PFSK-1 (cell line): ENCODE measurements around the gene CNTNAP5.

Source experiments
- FOXP2 ChIP-seq: optimal IDR thresholded peaks from 2 replicates; pipeline ENCODE3; 2011; ENCODE audit warnings: borderline replicate concordance, control low read depth, inconsistent platforms; ENCODE audit not compliant: insufficient read depth; ENCODE audit errors: extremely low read length, extremely low read depth
- POLR2AphosphoS5 ChIP-seq: IDR thresholded peaks from 2 replicates; pipeline ENCODE4 v1.6.1; 2012; ENCODE audit warnings: low read depth, mild to moderate bottlenecking, control low read depth, low read length, moderate library complexity
- SIN3A ChIP-seq: IDR thresholded peaks from 2 replicates; pipeline ENCODE4 v1.6.1; 2012; ENCODE audit warnings: mild to moderate bottlenecking, low read length, moderate library complexity, borderline replicate concordance; ENCODE audit not compliant: insufficient read depth
- TAF1 ChIP-seq: IDR thresholded peaks from 2 replicates; pipeline ENCODE4 v1.6.1; 2012; ENCODE audit warnings: low read length, control low read depth, borderline replicate concordance; ENCODE audit not compliant: insufficient read depth
- TF ChIP-seq, protein P1 (sequence below), 2 experiments: IDR thresholded peaks; 2 replicates each; pipeline versions ENCODE4 v1.6.1 to v1.8.0; 2011 to 2012; ENCODE audit warnings: low read depth in 2 of 2, low read length in 2 of 2, control low read depth in 1 of 2, inconsistent platforms in 1 of 2, mild to moderate bottlenecking in 1 of 2, moderate library complexity in 1 of 2; ENCODE audit not compliant: insufficient read depth in 1 of 2

DNA sequence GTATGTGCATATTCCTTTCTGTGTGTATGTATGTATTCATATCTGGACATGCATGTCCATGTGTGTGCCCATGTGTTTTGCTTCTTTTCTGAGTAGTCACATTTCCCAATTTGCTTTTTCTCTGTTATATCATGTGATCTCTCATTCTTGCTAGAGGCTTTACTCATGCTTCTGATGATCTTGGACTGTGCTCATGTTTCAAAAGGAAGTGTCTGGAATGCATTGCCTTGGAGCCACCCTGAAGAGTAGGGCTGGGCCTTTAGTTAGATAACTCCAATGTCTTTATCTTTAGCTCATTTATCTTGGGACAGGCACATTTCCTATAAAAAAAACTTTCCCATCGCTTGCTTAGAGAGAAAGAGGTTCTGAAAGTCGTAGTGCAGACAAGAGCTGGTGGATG lies 859.2 kb downstream of the CNTNAP5 start:
- TF ChIP-seq TAF1 (no peak), FOXP2 (no peak), POLR2AphosphoS5 (no peak), SIN3A (no peak)
- TF ChIP-seq, protein P1, sequence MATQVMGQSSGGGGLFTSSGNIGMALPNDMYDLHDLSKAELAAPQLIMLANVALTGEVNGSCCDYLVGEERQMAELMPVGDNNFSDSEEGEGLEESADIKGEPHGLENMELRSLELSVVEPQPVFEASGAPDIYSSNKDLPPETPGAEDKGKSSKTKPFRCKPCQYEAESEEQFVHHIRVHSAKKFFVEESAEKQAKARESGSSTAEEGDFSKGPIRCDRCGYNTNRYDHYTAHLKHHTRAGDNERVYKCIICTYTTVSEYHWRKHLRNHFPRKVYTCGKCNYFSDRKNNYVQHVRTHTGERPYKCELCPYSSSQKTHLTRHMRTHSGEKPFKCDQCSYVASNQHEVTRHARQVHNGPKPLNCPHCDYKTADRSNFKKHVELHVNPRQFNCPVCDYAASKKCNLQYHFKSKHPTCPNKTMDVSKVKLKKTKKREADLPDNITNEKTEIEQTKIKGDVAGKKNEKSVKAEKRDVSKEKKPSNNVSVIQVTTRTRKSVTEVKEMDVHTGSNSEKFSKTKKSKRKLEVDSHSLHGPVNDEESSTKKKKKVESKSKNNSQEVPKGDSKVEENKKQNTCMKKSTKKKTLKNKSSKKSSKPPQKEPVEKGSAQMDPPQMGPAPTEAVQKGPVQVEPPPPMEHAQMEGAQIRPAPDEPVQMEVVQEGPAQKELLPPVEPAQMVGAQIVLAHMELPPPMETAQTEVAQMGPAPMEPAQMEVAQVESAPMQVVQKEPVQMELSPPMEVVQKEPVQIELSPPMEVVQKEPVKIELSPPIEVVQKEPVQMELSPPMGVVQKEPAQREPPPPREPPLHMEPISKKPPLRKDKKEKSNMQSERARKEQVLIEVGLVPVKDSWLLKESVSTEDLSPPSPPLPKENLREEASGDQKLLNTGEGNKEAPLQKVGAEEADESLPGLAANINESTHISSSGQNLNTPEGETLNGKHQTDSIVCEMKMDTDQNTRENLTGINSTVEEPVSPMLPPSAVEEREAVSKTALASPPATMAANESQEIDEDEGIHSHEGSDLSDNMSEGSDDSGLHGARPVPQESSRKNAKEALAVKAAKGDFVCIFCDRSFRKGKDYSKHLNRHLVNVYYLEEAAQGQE (IDR thresholded peaks at IDR 0.05; ENCODE audit: insufficient read depth in 1 of 2, low read depth in 2 of 2, low read length in 2 of 2), result no peak
